Mesenchymal stem cell (in vitro differentiated cells and primary cell): ENCODE results near the gene ARSG.

Experiments used
- DNase-seq: peaks from one replicate; pipeline ENCODE4 v3.0.0-alpha.2; 2013
- H2AFZ ChIP-seq: one replicate; pipeline ENCODE4 v1.6.1; 2013; ENCODE audit warnings: low read depth, mild to moderate bottlenecking, control low read depth, inconsistent platforms, low read length, moderate library complexity
- H2AK5ac ChIP-seq: 2 replicates; pipeline ENCODE4 v1.6.1; 2013; ENCODE audit warnings: low read length, moderate library complexity, mild to moderate bottlenecking, inconsistent platforms; ENCODE audit not compliant: severe bottlenecking
- H2BK120ac ChIP-seq: one replicate; pipeline ENCODE4 v1.6.1; 2013; ENCODE audit warnings: low read depth, mild to moderate bottlenecking, inconsistent platforms, low read length, moderate library complexity
- H2BK12ac ChIP-seq, 2 experiments: one replicate each; pipeline ENCODE4 v1.6.1; 2013; ENCODE audit warnings: inconsistent platforms in 2 of 2, low read length in 2 of 2, mild to moderate bottlenecking in 2 of 2, moderate library complexity in 2 of 2, control low read depth in 1 of 2
- H2BK15ac ChIP-seq: one replicate; pipeline ENCODE4 v1.6.1; 2013; ENCODE audit warnings: mild to moderate bottlenecking, low read depth, inconsistent platforms; ENCODE audit not compliant: poor library complexity, severe bottlenecking
- H2BK5ac ChIP-seq: 2 replicates; pipeline ENCODE4 v1.6.1; 2013; ENCODE audit warnings: low read depth, mild to moderate bottlenecking, low read length, control low read depth, inconsistent platforms; ENCODE audit not compliant: poor library complexity, severe bottlenecking
- H3K14ac ChIP-seq, 2 experiments: one replicate each; pipeline ENCODE4 v1.6.1; 2013; ENCODE audit warnings: inconsistent platforms in 2 of 2, low read length in 2 of 2, control low read depth in 1 of 2, mild to moderate bottlenecking in 1 of 2, moderate library complexity in 1 of 2
- H3K18ac ChIP-seq, 2 experiments: one replicate each; pipeline ENCODE4 v1.6.1; 2013; ENCODE audit warnings: inconsistent platforms in 2 of 2, low read length in 2 of 2, control low read depth in 1 of 2, low read depth in 1 of 2, mild to moderate bottlenecking in 1 of 2
- H3K23ac ChIP-seq, 2 experiments: one replicate each; pipeline ENCODE4 v1.6.1; 2013; ENCODE audit warnings: inconsistent platforms in 2 of 2, low read length in 2 of 2, mild to moderate bottlenecking in 2 of 2, moderate library complexity in 2 of 2, control low read depth in 1 of 2
- H3K27ac ChIP-seq: 2 replicates; pipeline ENCODE4 v1.5.1; 2013; ENCODE audit warnings: mild to moderate bottlenecking, moderate library complexity, low read length, control low read depth, inconsistent platforms; ENCODE audit not compliant: poor library complexity, severe bottlenecking
- H3K27me3 ChIP-seq, 2 experiments: 2 replicates each; pipeline versions ENCODE4 v1.6.1 to v1.7.0; 2013; ENCODE audit warnings: low read length in 2 of 2, mild to moderate bottlenecking in 2 of 2, moderate library complexity in 2 of 2, control low read depth in 1 of 2, inconsistent platforms in 1 of 2; ENCODE audit not compliant: control insufficient read depth in 1 of 2, insufficient read depth in 1 of 2
- H3K36me3 ChIP-seq, 2 experiments: 2 replicates each; pipeline versions ENCODE4 v1.6.1 to v1.7.0; 2013; ENCODE audit warnings: low read length in 2 of 2, control low read depth in 1 of 2, inconsistent platforms in 1 of 2, low read depth in 1 of 2, mild to moderate bottlenecking in 1 of 2; ENCODE audit not compliant: insufficient read depth in 2 of 2, control insufficient read depth in 1 of 2
- H3K4ac ChIP-seq, 2 experiments: one replicate each; pipeline ENCODE4 v1.6.1; 2013; ENCODE audit warnings: inconsistent platforms in 2 of 2, low read length in 2 of 2, mild to moderate bottlenecking in 2 of 2, moderate library complexity in 2 of 2, control low read depth in 1 of 2, low read depth in 1 of 2
- H3K4me1 ChIP-seq: 2 replicates; pipeline ENCODE4 v1.6.1; 2013; ENCODE audit warnings: low read depth, low read length, control low read depth; ENCODE audit not compliant: control insufficient read depth, insufficient read depth
- H3K4me2 ChIP-seq: 2 replicates; pipeline ENCODE4 v1.6.1; 2013; ENCODE audit warnings: low read length, mild to moderate bottlenecking, inconsistent platforms; ENCODE audit not compliant: poor library complexity, severe bottlenecking
- H3K4me3 ChIP-seq, 2 experiments: 2 replicates each; pipeline versions ENCODE4 v1.5.1 to v1.7.0; 2013; ENCODE audit warnings: low read length in 2 of 2, mild to moderate bottlenecking in 2 of 2, control low read depth in 1 of 2, low read depth in 1 of 2; ENCODE audit not compliant: insufficient read depth in 1 of 2
- H3K79me1 ChIP-seq: replicated peaks from 2 replicates; pipeline ENCODE4 v1.6.1; 2013; ENCODE audit warnings: mild to moderate bottlenecking, control low read depth, low read length, inconsistent platforms; ENCODE audit not compliant: poor library complexity, severe bottlenecking
- H3K9ac ChIP-seq: 2 replicates; pipeline ENCODE4 v1.7.0; 2013; ENCODE audit warnings: mild to moderate bottlenecking, low read length, moderate library complexity
- H3K9me3 ChIP-seq: 2 replicates; pipeline ENCODE4 v1.7.0; 2013; ENCODE audit warnings: mild to moderate bottlenecking, low read length; ENCODE audit not compliant: control insufficient read depth
- H4K8ac ChIP-seq: one replicate; pipeline ENCODE4 v1.6.1; 2013; ENCODE audit warnings: inconsistent platforms, mild to moderate bottlenecking, low read length, moderate library complexity
- H4K91ac ChIP-seq: one replicate; pipeline ENCODE4 v1.6.1; 2013; ENCODE audit warnings: mild to moderate bottlenecking, low read length, inconsistent platforms
- WGBS: methylation state at CpG from one replicate; pipeline ENCODE4 v1.1.7; 2013; ENCODE audit warnings: mixed read lengths; 5-methylcytosine and 5-hydroxymethylcytosine counted together

Gene ARSG

DNA sequence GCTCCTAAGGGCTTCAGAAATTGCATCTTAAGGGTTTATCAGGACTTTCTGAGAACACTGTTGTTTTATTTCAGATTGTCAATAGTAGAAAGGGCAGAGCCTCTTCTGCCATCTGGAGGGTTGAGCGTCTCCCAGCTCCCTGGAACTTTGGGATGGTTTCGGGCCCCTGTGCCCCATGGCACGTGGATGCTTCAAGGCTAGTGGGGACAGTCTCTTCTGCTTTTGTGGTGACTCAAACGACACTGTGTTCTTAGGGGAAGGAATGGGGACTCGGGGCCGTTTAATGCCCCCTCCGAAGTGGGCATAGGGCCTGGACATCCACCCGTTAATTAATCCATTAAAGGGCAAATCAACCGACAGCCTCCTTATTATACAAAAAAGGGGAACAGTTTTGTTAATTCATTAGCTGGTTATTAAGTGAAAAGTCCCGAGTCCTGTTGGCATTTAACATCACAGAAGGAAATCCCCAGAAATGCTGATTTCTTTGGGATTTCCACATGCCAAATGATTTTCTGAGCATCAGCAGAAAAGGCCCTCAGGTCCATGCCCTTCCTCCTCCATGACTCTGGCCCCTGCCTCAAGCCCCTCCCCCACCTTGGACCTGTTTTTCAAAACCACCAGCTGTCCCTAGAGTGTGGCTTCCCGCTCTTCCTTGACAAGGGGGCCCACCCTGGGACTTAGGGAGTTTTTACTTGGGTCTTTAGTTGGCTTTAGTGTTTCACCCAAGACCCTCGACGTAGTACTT lies 68.7 kb downstream of the ARSG start:
- Histone ChIP-seq H3K14ac (no peak overlapping the region), H3K4me2 (no peak overlapping the region), H3K4me3 (no peak overlapping the region), H3K18ac (no peak overlapping the region), H3K27me3 (peaks cover 0 to 3% of the 10 kb centered on the region in 2 experiments), H2BK15ac (no peak overlapping the region), H2BK12ac (no peak overlapping the region), H3K4me1 (peaks cover 3% of the 10 kb centered on the region), H3K4ac (no peak overlapping the region), H3K79me1 (no peaks in the 10 kb centered on the region), H2BK5ac (no peak overlapping the region), H3K9me3 (no peaks in the 10 kb centered on the region), H2AFZ (no peak overlapping the region), H4K8ac (no peak overlapping the region), H4K91ac (no peak overlapping the region), H2BK120ac (no peak overlapping the region), H3K9ac (no peak overlapping the region), H3K23ac (no peak overlapping the region), H3K36me3 (no peaks in the 10 kb centered on the region), H3K27ac (no peak overlapping the region), H2AK5ac (no peak overlapping the region)
- WGBS, result 84% methylated on average over 10 of the region's 13 CpGs
- no peak for DNase-seq

DNA sequence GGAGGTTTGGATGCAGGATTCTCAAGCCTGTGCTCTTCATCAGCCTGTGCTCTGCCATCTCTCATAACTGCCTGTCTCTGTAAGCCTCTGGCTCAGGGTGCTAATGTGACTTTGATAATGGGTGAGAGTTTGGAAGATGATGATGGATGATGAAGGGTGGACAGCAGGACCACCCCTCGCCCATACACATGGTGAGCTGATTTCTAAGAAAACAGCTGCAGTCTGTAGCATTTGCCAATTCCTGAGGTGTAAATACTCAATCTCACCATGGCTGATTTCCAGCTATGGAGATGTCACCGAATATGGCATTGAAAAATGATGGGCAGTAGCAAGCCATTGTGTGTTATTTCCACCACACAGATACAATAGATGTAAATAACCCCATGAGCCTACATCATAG lies 74.2 kb downstream of the ARSG start:
- DNase-seq, result no peak
- no peaks in the 10 kb centered on the region for H3K9me3 ChIP-seq
- H3K18ac ChIP-seq, result no peak overlapping the region
- H2BK12ac ChIP-seq, result no peak overlapping the region
- H3K9ac ChIP-seq, result no peak overlapping the region
- H2AFZ ChIP-seq, result no peak overlapping the region
- peaks cover 0 to 3% of the 10 kb centered on the region in 2 experiments for H3K27me3 ChIP-seq
- no peak overlapping the region for H3K4me2 ChIP-seq
- no peak overlapping the region for H4K8ac ChIP-seq
- H2AK5ac ChIP-seq, result no peak overlapping the region
- H3K14ac ChIP-seq, result no peak overlapping the region
- H2BK5ac ChIP-seq, result no peak overlapping the region
- no peaks in the 10 kb centered on the region for H3K79me1 ChIP-seq
- no peak overlapping the region for H3K27ac ChIP-seq
- no peak overlapping the region for H3K23ac ChIP-seq
- H3K4me1 ChIP-seq, result peaks cover 2% of the 10 kb centered on the region
- no peak overlapping the region for H3K4me3 ChIP-seq
- H2BK120ac ChIP-seq, result no peak overlapping the region
- no peak overlapping the region for H4K91ac ChIP-seq
- 80% methylated on average over 1 of the region's 2 CpGs for whole genome bisulfite sequencing
- no peak overlapping the region for H3K4ac ChIP-seq
- no peaks in the 10 kb centered on the region for H3K36me3 ChIP-seq
- no peak overlapping the region for H2BK15ac ChIP-seq

DNA sequence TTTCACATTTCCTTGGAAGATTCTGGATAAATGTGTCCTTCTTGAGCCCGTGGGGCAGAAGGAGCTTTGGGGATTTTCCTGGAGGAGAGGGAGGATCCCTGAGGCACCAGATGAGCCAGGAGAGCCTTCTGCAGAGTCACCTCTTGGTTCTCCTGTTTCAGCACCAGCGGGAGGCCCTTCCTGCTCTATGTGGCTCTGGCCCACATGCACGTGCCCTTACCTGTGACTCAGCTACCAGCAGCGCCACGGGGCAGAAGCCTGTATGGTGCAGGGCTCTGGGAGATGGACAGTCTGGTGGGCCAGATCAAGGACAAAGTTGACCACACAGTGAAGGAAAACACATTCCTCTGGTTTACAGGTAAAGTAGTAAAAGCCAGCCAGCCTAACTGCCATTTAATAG lies 77.1 kb downstream of the ARSG start:
- Histone ChIP-seq H3K4ac (no peak overlapping the region), H4K91ac (no peak overlapping the region), H3K9me3 (no peaks in the 10 kb centered on the region), H2AFZ (no peak overlapping the region), H2BK12ac (no peak overlapping the region), H4K8ac (no peak overlapping the region), H3K4me1 (peaks cover 2% of the 10 kb centered on the region), H3K23ac (no peak overlapping the region), H3K4me2 (no peak overlapping the region), H2BK120ac (no peak overlapping the region), H2AK5ac (no peak overlapping the region), H3K36me3 (no peaks in the 10 kb centered on the region), H3K79me1 (no peaks in the 10 kb centered on the region), H2BK5ac (no peak overlapping the region), H3K14ac (no peak overlapping the region), H3K4me3 (no peak overlapping the region), H3K9ac (no peak overlapping the region), H3K18ac (no peak overlapping the region), H2BK15ac (no peak overlapping the region), H3K27me3 (no peaks in the 10 kb centered on the region), H3K27ac (no peak overlapping the region)
- no peak for DNase-seq
- 90% methylated on average over 5 of the region's 5 CpGs for WGBS

DNA sequence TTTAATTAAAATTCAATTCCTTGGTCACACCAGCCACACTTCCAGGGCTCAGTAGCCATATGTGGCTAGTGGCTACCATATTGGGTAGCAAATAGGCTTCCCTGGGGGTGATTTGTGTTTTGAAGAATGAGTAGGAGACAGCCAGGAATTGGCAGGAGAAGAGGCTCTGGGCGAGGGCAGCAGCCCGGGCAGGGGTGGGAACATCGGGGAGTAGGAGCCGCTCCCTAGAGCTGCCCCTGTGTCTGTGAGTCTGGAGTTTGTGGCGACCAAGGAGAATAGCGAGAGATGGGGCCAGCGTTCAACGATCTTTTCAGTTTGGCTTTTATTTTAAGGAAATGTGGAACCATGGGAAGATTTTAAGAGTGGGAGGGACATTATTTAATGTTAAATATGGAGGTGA lies 84.3 kb downstream of the ARSG start:
- peaks cover 13% of the 10 kb centered on the region for H3K4me1 ChIP-seq
- H2AK5ac ChIP-seq, result no peak overlapping the region
- H3K23ac ChIP-seq, result no peak overlapping the region
- H4K91ac ChIP-seq, result no peak overlapping the region
- no peak overlapping the region for H3K9ac ChIP-seq
- H3K79me1 ChIP-seq, result no peaks in the 10 kb centered on the region
- H2BK15ac ChIP-seq, result no peak overlapping the region
- peak overlapping the region in 1 of 2 experiments; percentile 26 for H3K4ac ChIP-seq
- H2AFZ ChIP-seq, result no peak overlapping the region
- no peaks in the 10 kb centered on the region for H3K27me3 ChIP-seq
- H3K14ac ChIP-seq, result no peak overlapping the region
- H4K8ac ChIP-seq, result no peak overlapping the region
- H2BK120ac ChIP-seq, result no peak overlapping the region
- H3K18ac ChIP-seq, result peak overlapping the region in 1 of 2 experiments; percentile 48
- WGBS, result 95% methylated on average over 6 of the region's 8 CpGs
- DNase-seq, result no peak
- H3K9me3 ChIP-seq, result no peaks in the 10 kb centered on the region
- H3K36me3 ChIP-seq, result no peaks in the 10 kb centered on the region
- H3K4me3 ChIP-seq, result no peak overlapping the region
- H3K27ac ChIP-seq, result no peak overlapping the region
- H2BK5ac ChIP-seq, result no peak overlapping the region
- peak overlapping the region; percentile 18 to 77 for H2BK12ac ChIP-seq
- H3K4me2 ChIP-seq, result no peak overlapping the region
